CD4-positive, alpha-beta T cell treated with Interleukin-6 at 100 ng/mL for 8 hours (primary cell): ENCODE measurements around the gene PARP6.

ENCODE experiments used
- DNase-seq: peaks from one replicate; pipeline ENCODE4 v3.0.0-alpha.2; 2020; ENCODE audit warnings: mixed read lengths, low spot score

PARP6 gene

GRCh38 chr15:72198356-72199204 is 73.8 kb downstream of the PARP6 start:
- DNase-seq = no peak

GRCh38 chr15:72197460-72198355 is 74.6 kb downstream of the PARP6 start, which contains the start of gene GRAMD2A:
Gene GRAMD2A (minus strand): TSS chr15:72197787.
- DNase-seq = no peak

- no peak for DNase-seq
Measured at GRCh38 chr15:72197041-72197459, 75.3 kb downstream of the PARP6 start.

GRCh38 chr15:72196409-72197040 is 75.8 kb downstream of the PARP6 start:
- DNase-seq = no peak

GRCh38 chr15:72195101-72195511 is 77.2 kb downstream of the PARP6 start:
- DNase-seq = no peak

- DNase-seq = no peak
Measured at GRCh38 chr15:72193836-72194396, 78.4 kb downstream of the PARP6 start.

GRCh38 chr15:72192416-72192815 is 79.9 kb downstream of the PARP6 start:
- DNase-seq = no peak
